Lower leg skin (tissue), 3 donors: Measurements from ENCODE around the gene MAP7D3.

Experiments used
- CTCF ChIP-seq, 3 donors: fragments of 450-650 bp; IDR thresholded peaks; one replicate each; pipeline ENCODE4 v1.5.1; 2016; ENCODE audit warnings: antibody characterized with exemption in 3 of 3, mild to moderate bottlenecking in 3 of 3, moderate library complexity in 2 of 3
- POLR2A ChIP-seq, 2 donors: fragments of 450-650 bp; IDR thresholded peaks; one replicate each; pipeline ENCODE4 v1.6.1; 2016 to 2017; ENCODE audit warnings: antibody characterized with exemption in 2 of 2, mild to moderate bottlenecking in 1 of 2, moderate library complexity in 1 of 2

GRCh38 chrX:136183917-136184316, 67.3 kb downstream of the MAP7D3 start:
- no peak for TF ChIP-seq CTCF (IDR thresholded peaks at IDR 0.05)
- no peak for TF ChIP-seq POLR2A (IDR thresholded peaks at IDR 0.05)
